NCI-H2081 treated with DMSO at 0.1 percent for 48 hours (cell line): ENCODE data around the gene PLXNA3.
"Not testable (repeated sequence)": the region's sequence is repeated elsewhere in the genome, so short reads cannot be mapped to it uniquely, and the experiment has no call there.

Experiments
- DNase-seq: peaks from one replicate; lab custom pipeline; 2025; lab: John Stamatoyannopoulos, UW

PLXNA3 gene

GRCh38 chrX:154478728-154479622 lies 20.9 kb downstream of the PLXNA3 start, which contains the start of gene LAGE3:
Gene LAGE3 (minus strand): TSS chrX:154479281. CDS start chrX:154478915, 366 bp downstream.
- DNase-seq, result peak; percentile 5

- DNase-seq, result no peak
Measured at GRCh38 chrX:154481195-154481594, 23.1 kb downstream of the PLXNA3 start.

- DNase-seq, result no peak
Measured at GRCh38 chrX:154481911-154482601, 24.0 kb downstream of the PLXNA3 start.

GRCh38 chrX:154482786-154483185 lies 24.7 kb downstream of the PLXNA3 start:
- no peak for DNase-seq

- no peak for DNase-seq
Measured at GRCh38 chrX:154483325-154483724, 25.2 kb downstream of the PLXNA3 start.

GRCh38 chrX:154484255-154485149 lies 26.4 kb downstream of the PLXNA3 start:
- DNase-seq, result no peak

GRCh38 chrX:154485150-154486051 lies 27.3 kb downstream of the PLXNA3 start:
- no peak for DNase-seq

GRCh38 chrX:154486052-154486395 lies 27.9 kb downstream of the PLXNA3 start:
- DNase-seq, result no peak

GRCh38 chrX:154486396-154487207 lies 28.5 kb downstream of the PLXNA3 start, which contains the start of gene UBL4A:
Gene UBL4A (minus strand): TSS chrX:154486615. CDS start chrX:154486584, 31 bp downstream.
- no peak for DNase-seq

- DNase-seq, result no peak
Measured at GRCh38 chrX:154487518-154488290, 29.6 kb downstream of the PLXNA3 start.

- DNase-seq, result no peak
Measured at GRCh38 chrX:154488336-154489075, 30.4 kb downstream of the PLXNA3 start.

GRCh38 chrX:154489182-154489581 lies 31.1 kb downstream of the PLXNA3 start:
- no peak for DNase-seq

GRCh38 chrX:154490021-154490413 lies 31.9 kb downstream of the PLXNA3 start:
- no peak for DNase-seq

GRCh38 chrX:154490414-154491083 lies 32.5 kb downstream of the PLXNA3 start, which contains the start of gene SLC10A3:
Gene SLC10A3 (minus strand): TSS chrX:154490629. CDS start chrX:154488940, 1,689 bp downstream.
- DNase-seq, result peak; percentile 24

- no peak for DNase-seq
Measured at GRCh38 chrX:154494715-154495114, 36.6 kb downstream of the PLXNA3 start.

GRCh38 chrX:154495472-154495922 lies 37.4 kb downstream of the PLXNA3 start:
- DNase-seq, result no peak

GRCh38 chrX:154496591-154497137 lies 38.6 kb downstream of the PLXNA3 start:
- DNase-seq, result not testable (repeated sequence)
